Upper lobe of left lung (tissue), 6 donors: Measurements from ENCODE around the gene NXPH2. TPM values are rescaled to one million over a fixed set of nuclear protein-coding genes. Genes with fewer than 3 reads are reported as not detected.

Source experiments
- ATAC-seq, 2 donors: fragments of 200-7000 bp; cut with Tn5 transposase; one replicate each; pipeline ENCODE4 v1.9.1; 2022; ENCODE audit warnings: mild to moderate bottlenecking in 2 of 2, moderate library complexity in 2 of 2; ENCODE audit not compliant: low FRiP score in 2 of 2
- DNase-seq, 2 donors: peaks; one replicate each; pipeline ENCODE4 v3.0.0-alpha.2; 2019 to 2020
- H3K27ac ChIP-seq, 4 donors: fragments of 200-600 bp; sonication (generic); one replicate each; pipeline ENCODE4 v1.5.1; 2016 to 2019
- H3K27me3 ChIP-seq, 4 donors: fragments of 200-600 bp; sonication (generic); one replicate each; pipeline ENCODE4 v1.5.1; 2017 to 2019
- H3K36me3 ChIP-seq, 4 donors: fragments of 200-600 bp; sonication (generic); one replicate each; pipeline ENCODE4 v1.5.1; 2016 to 2019
- H3K4me1 ChIP-seq, 4 donors: fragments of 200-600 bp; sonication (generic); one replicate each; pipeline ENCODE4 v1.5.1; 2018 to 2019
- H3K4me3 ChIP-seq, 4 donors: fragments of 200-600 bp; sonication (generic); one replicate each; pipeline ENCODE4 v1.5.1; 2017 to 2019; ENCODE audit warnings: mild to moderate bottlenecking in 2 of 4, moderate library complexity in 1 of 4
- H3K9me3 ChIP-seq, 4 donors: fragments of 200-600 bp; sonication (generic); one replicate each; pipeline ENCODE4 v1.5.1; 2018 to 2019
- CTCF ChIP-seq, 6 experiments: fragments of 450-650 bp in 4 of 6; fragments of 200-600 bp in 2 of 6; sonication (generic) in 2 of 6; IDR thresholded peaks; one replicate each; pipeline ENCODE4 v1.5.1; 2016 to 2019; ENCODE audit warnings: antibody characterized with exemption in 6 of 6
- EP300 ChIP-seq, 4 donors: sonication (generic); formaldehyde crosslinking; IDR thresholded peaks; one replicate each; pipeline ENCODE4 v1.5.1; 2017; ENCODE audit warnings: antibody characterized with exemption in 4 of 4, control low read depth in 2 of 4
- POLR2A ChIP-seq, 4 donors: fragments of 450-650 bp; IDR thresholded peaks; one replicate each; pipeline ENCODE4 v1.5.1; 2016 to 2017; ENCODE audit warnings: antibody characterized with exemption in 4 of 4, mild to moderate bottlenecking in 2 of 4
- POLR2AphosphoS5 ChIP-seq, 2 donors: sonication (generic); formaldehyde crosslinking; IDR thresholded peaks; one replicate each; pipeline ENCODE4 v1.5.1; 2017; ENCODE audit warnings: antibody characterized with exemption in 2 of 2
- WGBS, 2 donors: methylation state at CpG; one replicate each; pipeline ENCODE4 v1.1.5; 2017 to 2018; 5-methylcytosine and 5-hydroxymethylcytosine counted together
- total RNA-seq, 6 donors: library from RNA; depleted of rRNA in 4 of 6; stranded (reverse); fragments of >200 nt in 4 of 6; gene quantifications; one replicate each; pipeline versions ENCODE4 v1.1.0 to v1.2.1, GENCODE V29; 2016 to 2021
- donor health status: DM: no; HTN: no; CAD: no; lungs with moderate emphysema.
- donor health status: DM: no; HTN: yes; CAD: no; lungs with severe emphysema.

The NXPH2 gene
- total RNA-seq, 6 donors from 2014 or later, result not detected

DNA sequence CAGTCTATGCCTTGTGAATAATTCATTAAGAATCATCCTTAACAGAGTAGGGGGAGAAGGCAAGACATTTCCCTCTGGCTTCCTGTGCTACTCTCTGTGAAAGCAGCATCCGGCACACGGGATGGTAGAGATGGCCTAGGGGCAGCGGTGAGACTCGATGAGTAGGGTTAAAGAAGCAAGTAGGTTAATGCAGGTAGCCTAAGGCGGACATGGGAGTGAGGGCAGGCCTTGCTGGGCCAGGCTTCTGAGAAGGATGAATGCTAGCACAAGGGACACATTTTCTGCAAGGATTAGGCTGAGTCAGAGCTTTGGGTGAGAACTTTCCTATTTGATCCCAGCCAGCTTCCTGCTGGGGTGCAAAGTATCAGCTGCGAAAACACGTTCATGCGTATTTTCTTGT is 80.8 kb downstream of the NXPH2 start:
- ATAC-seq (no peak), DNase-seq (no peak)
- TF ChIP-seq POLR2AphosphoS5 (IDR thresholded peaks at IDR 0.05) (no peak), CTCF (IDR thresholded peaks at IDR 0.05) (no peak), EP300 (IDR thresholded peaks at IDR 0.05) (no peak), POLR2A (IDR thresholded peaks at IDR 0.05) (no peak)
- no peak overlapping the region for H3K4me3 ChIP-seq
- H3K36me3 ChIP-seq, result no peaks in the 10 kb centered on the region
- no peak overlapping the region for H3K27ac ChIP-seq
- no peaks in the 10 kb centered on the region for H3K27me3 ChIP-seq
- no peaks in the 10 kb centered on the region for H3K4me1 ChIP-seq
- H3K9me3 ChIP-seq, result no peaks in the 10 kb centered on the region
- WGBS, 2 donors, result 79% methylated on average over 8 of the region's 8 CpGs

GRCh38 chr2:138698428-138698827 is 81.8 kb downstream of the NXPH2 start:
- no peaks in the 10 kb centered on the region for H3K36me3 ChIP-seq
- no peak overlapping the region for H3K4me3 ChIP-seq
- WGBS, 2 donors, result 89 to 90% methylated on average over 6 of the region's 6 CpGs
- DNase-seq (no peak), ATAC-seq (no peak)
- TF ChIP-seq POLR2A (IDR thresholded peaks at IDR 0.05) (no peak), CTCF (IDR thresholded peaks at IDR 0.05) (no peak), EP300 (IDR thresholded peaks at IDR 0.05) (no peak), POLR2AphosphoS5 (IDR thresholded peaks at IDR 0.05) (no peak)
- no peaks in the 10 kb centered on the region for H3K9me3 ChIP-seq
- no peaks in the 10 kb centered on the region for H3K4me1 ChIP-seq
- H3K27ac ChIP-seq, result no peak overlapping the region
- no peaks in the 10 kb centered on the region for H3K27me3 ChIP-seq

DNA sequence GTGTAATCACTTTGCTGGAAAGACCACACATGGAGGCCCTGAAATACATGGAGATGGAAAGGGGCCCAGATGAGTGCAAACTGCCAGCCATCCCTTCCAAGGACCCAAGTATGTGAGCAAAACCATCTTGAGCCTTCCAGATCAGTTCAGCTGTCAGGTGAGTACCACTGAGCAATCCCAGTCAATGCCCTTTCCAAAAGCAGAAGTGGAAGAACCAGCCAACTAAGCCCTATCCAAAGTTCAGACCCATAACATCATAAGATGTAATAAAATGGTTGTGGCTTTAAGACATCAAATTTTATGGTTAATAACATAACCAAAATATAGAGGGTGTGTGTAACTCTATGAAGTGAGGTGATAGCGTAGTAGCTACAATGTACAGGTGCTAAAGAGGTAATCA is 88.5 kb downstream of the NXPH2 start:
- Histone ChIP-seq H3K4me3 (no peak overlapping the region), H3K27me3 (no peaks in the 10 kb centered on the region), H3K27ac (no peak overlapping the region), H3K4me1 (no peaks in the 10 kb centered on the region), H3K9me3 (no peaks in the 10 kb centered on the region), H3K36me3 (no peaks in the 10 kb centered on the region)
- ATAC-seq, result no peak
- TF ChIP-seq EP300 (IDR thresholded peaks at IDR 0.05), result no peak
- no peak for TF ChIP-seq POLR2A (IDR thresholded peaks at IDR 0.05)
- TF ChIP-seq CTCF (IDR thresholded peaks at IDR 0.05), result no peak
- TF ChIP-seq POLR2AphosphoS5 (IDR thresholded peaks at IDR 0.05), result no peak
- no peak for DNase-seq
- 87 to 100% methylated on average over 1 of the region's 1 CpG for WGBS, 2 donors

- H3K4me3 ChIP-seq, result no peak overlapping the region
- no peaks in the 10 kb centered on the region for H3K4me1 ChIP-seq
- no peak for ATAC-seq
- no peaks in the 10 kb centered on the region for H3K27me3 ChIP-seq
- no peaks in the 10 kb centered on the region for H3K36me3 ChIP-seq
- H3K9me3 ChIP-seq, result no peaks in the 10 kb centered on the region
- TF ChIP-seq EP300 (IDR thresholded peaks at IDR 0.05) (no peak), CTCF (IDR thresholded peaks at IDR 0.05) (no peak), POLR2A (IDR thresholded peaks at IDR 0.05) (no peak), POLR2AphosphoS5 (IDR thresholded peaks at IDR 0.05) (no peak)
- no peak for DNase-seq
- no peak overlapping the region for H3K27ac ChIP-seq
- WGBS, 2 donors, result 41 to 46% methylated on average over 4 of the region's 4 CpGs
These were observed 90.5 kb downstream of the NXPH2 start for GRCh38 chr2:138689705-138690104.

- 81% methylated on average over 2 of the region's 2 CpGs for WGBS, 2 donors
- TF ChIP-seq CTCF (IDR thresholded peaks at IDR 0.05) (no peak), POLR2A (IDR thresholded peaks at IDR 0.05) (no peak), EP300 (IDR thresholded peaks at IDR 0.05) (no peak), POLR2AphosphoS5 (IDR thresholded peaks at IDR 0.05) (no peak)
- H3K4me3 ChIP-seq, result no peak overlapping the region
- H3K27me3 ChIP-seq, result no peaks in the 10 kb centered on the region
- no peak overlapping the region for H3K27ac ChIP-seq
- no peaks in the 10 kb centered on the region for H3K9me3 ChIP-seq
- no peaks in the 10 kb centered on the region for H3K36me3 ChIP-seq
- no peaks in the 10 kb centered on the region for H3K4me1 ChIP-seq
- ATAC-seq (no peak), DNase-seq (no peak)
These were observed 98.0 kb downstream of the NXPH2 start for GRCh38 chr2:138682163-138682562.
